Measurements from ENCODE around the gene SUCLG1. TPM values are rescaled to one million over a fixed set of nuclear protein-coding genes. Genes with fewer than 3 reads are reported as not detected.

SUCLG1 gene
- total and polyA plus RNA-seq, 3 donors from 2014 or later = 48.0 to 80.4 (median 50.6) TPM

GRCh38 chr2:84449055-84449454 lies 10.0 kb downstream of the SUCLG1 start:
- intact Hi-C loops (cut with DNase I; ENCODE audit: low total_unique reads) = no loop called here
- no peaks in the 10 kb centered on the region for H3K4me1 ChIP-seq
- H3K36me3 ChIP-seq (ENCODE audit: low read depth, missing control alignments) = no peaks in the 10 kb centered on the region
- no peaks in the 10 kb centered on the region for H3K27me3 ChIP-seq
- DNase-seq = no peak
- H3K27ac ChIP-seq = no peak overlapping the region
- TF ChIP-seq CTCF (IDR thresholded peaks at IDR 0.05) (no peak), POLR2A (IDR thresholded peaks at IDR 0.05) (no peak)
- no peak overlapping the region for H3K4me3 ChIP-seq
- 90 to 95% methylated on average over 3 of the region's 3 CpGs for WGBS, 2 donors
- H3K9me3 ChIP-seq = no peaks in the 10 kb centered on the region

DNA sequence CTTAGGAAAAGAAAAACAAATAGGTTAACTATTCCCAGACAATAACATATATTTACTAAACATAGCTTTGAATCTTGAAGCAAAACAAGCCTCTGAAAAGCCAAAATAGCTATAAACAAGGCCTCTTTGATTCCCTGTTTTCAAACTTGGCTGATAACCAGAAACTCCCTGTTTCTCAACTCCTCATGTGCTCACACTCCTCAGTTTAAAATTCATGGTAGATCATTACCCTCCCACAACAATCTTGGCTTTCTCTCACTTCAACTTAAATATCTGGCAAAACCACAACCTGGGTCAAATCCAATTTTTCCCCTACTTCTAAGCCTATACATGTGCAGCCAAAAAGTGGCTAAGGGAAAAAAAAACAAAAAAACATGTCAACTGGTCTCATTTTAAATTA lies 15.6 kb downstream of the SUCLG1 start:
- Histone ChIP-seq H3K9me3 (no peaks in the 10 kb centered on the region), H3K4me1 (no peaks in the 10 kb centered on the region), H3K4me3 (no peak overlapping the region), H3K36me3 (ENCODE audit: low read depth, missing control alignments) (no peaks in the 10 kb centered on the region), H3K27me3 (no peaks in the 10 kb centered on the region), H3K27ac (no peak overlapping the region)
- no peak for DNase-seq
- TF ChIP-seq CTCF (IDR thresholded peaks at IDR 0.05) (no peak), POLR2A (IDR thresholded peaks at IDR 0.05) (no peak)
- intact Hi-C loops (cut with DNase I; ENCODE audit: low total_unique reads) = no loop called here

DNA sequence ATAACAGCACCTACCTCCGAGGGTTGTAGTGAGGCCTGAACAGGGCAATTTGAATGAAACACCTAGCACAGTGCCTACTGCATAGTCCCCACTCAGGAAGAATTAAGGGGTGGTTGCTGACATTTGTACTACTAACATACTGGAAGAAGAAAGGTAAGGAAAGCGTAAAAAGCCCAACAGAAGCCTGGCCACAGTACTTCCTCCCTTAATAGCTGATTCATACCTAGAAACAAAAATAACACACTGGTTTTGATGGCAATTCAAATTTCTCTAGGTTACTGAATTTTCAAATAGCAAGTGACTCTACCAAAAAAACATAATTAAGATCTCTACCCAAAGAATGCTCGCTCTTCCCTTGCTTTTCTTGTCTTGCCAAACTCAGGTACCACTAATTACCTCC lies 16.2 kb downstream of the SUCLG1 start:
- Histone ChIP-seq H3K27ac (no peak overlapping the region), H3K4me1 (no peaks in the 10 kb centered on the region), H3K4me3 (no peak overlapping the region), H3K27me3 (no peaks in the 10 kb centered on the region), H3K36me3 (ENCODE audit: low read depth, missing control alignments) (no peaks in the 10 kb centered on the region), H3K9me3 (no peaks in the 10 kb centered on the region)
- DNase-seq = no peak
- intact Hi-C loops (cut with DNase I; ENCODE audit: low total_unique reads) = no loop called here
- TF ChIP-seq POLR2A (IDR thresholded peaks at IDR 0.05) (no peak), CTCF (IDR thresholded peaks at IDR 0.05) (no peak)
- 76 to 92% methylated on average over 3 of the region's 3 CpGs for WGBS, 2 donors

- no peaks in the 10 kb centered on the region for H3K9me3 ChIP-seq
- no peaks in the 10 kb centered on the region for H3K4me1 ChIP-seq
- H3K27ac ChIP-seq = no peak overlapping the region
- 87 to 89% methylated on average over 1 of the region's 1 CpG for WGBS, 2 donors
- H3K27me3 ChIP-seq = no peaks in the 10 kb centered on the region
- H3K36me3 ChIP-seq (ENCODE audit: low read depth, missing control alignments) = no peaks in the 10 kb centered on the region
- no peak for DNase-seq
- intact Hi-C loops (cut with DNase I; ENCODE audit: low total_unique reads) = no loop called here
- TF ChIP-seq POLR2A (IDR thresholded peaks at IDR 0.05) (no peak), CTCF (IDR thresholded peaks at IDR 0.05) (no peak)
- no peak overlapping the region for H3K4me3 ChIP-seq
These were observed 17.6 kb downstream of the SUCLG1 start for GRCh38 chr2:84441505-84441904.

GRCh38 chr2:84441036-84441435 lies 18.0 kb downstream of the SUCLG1 start:
- no peak overlapping the region for H3K4me3 ChIP-seq
- TF ChIP-seq POLR2A (IDR thresholded peaks at IDR 0.05) (no peak), CTCF (IDR thresholded peaks at IDR 0.05) (no peak)
- no peak overlapping the region for H3K27ac ChIP-seq
- no peaks in the 10 kb centered on the region for H3K27me3 ChIP-seq
- intact Hi-C loops (cut with DNase I; ENCODE audit: low total_unique reads) = no loop called here
- no peaks in the 10 kb centered on the region for H3K4me1 ChIP-seq
- H3K36me3 ChIP-seq (ENCODE audit: low read depth, missing control alignments) = no peaks in the 10 kb centered on the region
- H3K9me3 ChIP-seq = no peaks in the 10 kb centered on the region
- no peak for DNase-seq
- 77 to 82% methylated on average over 4 of the region's 4 CpGs for WGBS, 2 donors

All from testis (tissue), 3 donors.